HepG2 (cell line): Measurements from ENCODE around the gene CIITA. TPM values are rescaled to one million over a fixed set of nuclear protein-coding genes. Genes with fewer than 3 reads are reported as not detected.

ENCODE experiments used
- CBX1 ChIP-seq: IDR thresholded peaks from one replicate; pipeline ENCODE4 v1.6.1; 2016; ENCODE audit warnings: antibody characterized with exemption, low read depth
- DMAP1 ChIP-seq: IDR thresholded peaks from 2 replicates; pipeline ENCODE4 v1.6.1; 2016
- ELK4 ChIP-seq: sonication (generic); formaldehyde crosslinking; IDR thresholded peaks from 2 replicates; pipeline ENCODE4 v1.9.0; 2021; ENCODE audit warnings: missing genetic modification reagents, borderline replicate concordance
- GATAD2A ChIP-seq: IDR thresholded peaks from 2 replicates; pipeline ENCODE4 v1.6.1; 2016
- GLI4 ChIP-seq: sonication (generic); formaldehyde crosslinking; IDR thresholded peaks from 2 replicates; pipeline ENCODE4 v1.5.1; 2020; ENCODE audit warnings: missing genetic modification reagents, mild to moderate bottlenecking, moderate library complexity, borderline replicate concordance
- HCFC1 ChIP-seq: fragments of 150-350 bp; IDR thresholded peaks from 2 replicates; pipeline ENCODE4 v1.6.1; 2014; ENCODE audit warnings: low read depth, low read length
- HNF4A ChIP-seq: sonication (generic); formaldehyde crosslinking; IDR thresholded peaks from 2 replicates; pipeline ENCODE4 v1.4.0; 2020; ENCODE audit warnings: missing genetic modification reagents
- HNRNPL ChIP-seq: fragments of 200-400 bp; formaldehyde crosslinking; IDR thresholded peaks from 2 replicates; pipeline ENCODE4 v1.6.1; 2017; ENCODE audit warnings: mild to moderate bottlenecking, low read depth, low read length
- HOXA3 ChIP-seq: sonication (generic); formaldehyde crosslinking; IDR thresholded peaks from 2 replicates; pipeline ENCODE4 v1.5.0; 2020; ENCODE audit warnings: missing genetic modification reagents
- KDM4B ChIP-seq: sonication (generic); formaldehyde crosslinking; IDR thresholded peaks from 2 replicates; pipeline ENCODE4 v1.4.0; 2020; ENCODE audit warnings: missing genetic modification reagents
- MEIS2 ChIP-seq: sonication (generic); formaldehyde crosslinking; IDR thresholded peaks from 2 replicates; pipeline ENCODE4 v1.9.0; 2021; ENCODE audit warnings: mild to moderate bottlenecking, missing genetic modification reagents
- MXI1 ChIP-seq: IDR thresholded peaks from 3 replicates; pipeline ENCODE4 v1.6.1; 2012; ENCODE audit warnings: low read depth, low read length, inconsistent platforms, borderline replicate concordance
- PRPF4 ChIP-seq: fragments of 200-400 bp; formaldehyde crosslinking; IDR thresholded peaks from 2 replicates; pipeline ENCODE4 v1.6.1; 2016; ENCODE audit warnings: low read length, low read depth; ENCODE audit not compliant: poor library complexity, severe bottlenecking
- RCOR2 ChIP-seq: IDR thresholded peaks from 2 replicates; pipeline ENCODE4 v1.6.1; 2016; ENCODE audit warnings: missing biosample characterization, missing genetic modification reagents
- SAFB2 ChIP-seq: sonication (generic); formaldehyde crosslinking; IDR thresholded peaks from 2 replicates; pipeline ENCODE4 v1.5.1; 2020; ENCODE audit warnings: missing genetic modification reagents, low read depth, mild to moderate bottlenecking, borderline replicate concordance
- SALL1 ChIP-seq: sonication (generic); formaldehyde crosslinking; IDR thresholded peaks from 2 replicates; pipeline ENCODE4 v1.8.0; 2022; ENCODE audit warnings: mild to moderate bottlenecking, missing genetic modification reagents
- SIN3B ChIP-seq: fragments of 150-350 bp; IDR thresholded peaks from 2 replicates; pipeline ENCODE4 v1.6.1; 2014; ENCODE audit warnings: low read length
- SIX4 ChIP-seq: sonication (generic); formaldehyde crosslinking; IDR thresholded peaks from 2 replicates; pipeline ENCODE4 v1.4.0; 2020; ENCODE audit warnings: missing genetic modification reagents
- SMC3 ChIP-seq: IDR thresholded peaks from 2 replicates; pipeline ENCODE4 v1.6.1; 2011; ENCODE audit warnings: low read length, improper control_type of control experiment
- SOX6 ChIP-seq, 2 experiments: fragments of 450-650 bp in 1 of 2; sonication (generic) in 1 of 2; formaldehyde crosslinking in 1 of 2; IDR thresholded peaks; 2 replicates each; pipeline versions ENCODE4 v1.4.0 to v1.6.1; 2017 to 2020; ENCODE audit warnings: antibody characterized with exemption in 1 of 2, mild to moderate bottlenecking in 1 of 2, missing genetic modification reagents in 1 of 2
- XRCC5 ChIP-seq: fragments of 200-400 bp; formaldehyde crosslinking; optimal IDR thresholded peaks from 2 replicates; pipeline ENCODE3; 2017; ENCODE audit warnings: mild to moderate bottlenecking, low read length
- ZBTB26 ChIP-seq: IDR thresholded peaks from 2 replicates; pipeline ENCODE4 v1.6.1; 2016; ENCODE audit warnings: missing compliant biosample characterization, missing genetic modification reagents, borderline replicate concordance
- ZBTB7B ChIP-seq: sonication (generic); formaldehyde crosslinking; IDR thresholded peaks from 2 replicates; pipeline ENCODE4 v1.4.0; 2020; ENCODE audit warnings: missing genetic modification reagents
- ZNF24 ChIP-seq: fragments of 450-650 bp; IDR thresholded peaks from 2 replicates; pipeline ENCODE4 v1.6.1; 2017; ENCODE audit warnings: antibody characterized with exemption, mild to moderate bottlenecking
- polyA plus RNA-seq, 8 experiments: library from polyadenylated mRNA; depleted of rRNA in 3 of 8; stranded (reverse) in 7 of 8; unstranded in 1 of 8; fragments of >200 nt; fragmentation: Illumina TruSeq in 4 of 8; extraction: Trizol in 4 of 8; gene quantifications; 2 replicates each; pipeline versions ENCODE4 v1.2.1 to v1.2.3, GENCODE V29; 2011 to 2016; ENCODE audit warnings: low read depth in 4 of 8, missing spikeins in 1 of 8, mixed read lengths in 1 of 8; ENCODE audit not compliant: insufficient read depth in 1 of 8
- total RNA-seq, 5 experiments: library from RNA; depleted of rRNA; stranded (reverse); fragments of >200 nt; fragmentation: Illumina TruSeq; extraction: Trizol; gene quantifications; 2 replicates each; pipeline ENCODE4 v1.2.3, GENCODE V29; 2016; ENCODE audit warnings: low read depth in 1 of 5
- TF ChIP-seq, protein P1 (sequence below): fragments of 450-650 bp; IDR thresholded peaks from 2 replicates; pipeline ENCODE4 v1.6.1; 2017
- TF ChIP-seq, protein P2 (sequence below): sonication (generic); formaldehyde crosslinking; IDR thresholded peaks from 2 replicates; pipeline ENCODE4 v1.4.0; 2020; ENCODE audit warnings: missing genetic modification reagents

CIITA gene
- total and polyA plus RNA-seq, 2 of the 13 experiments (the other 11 are each of a cell fraction or from before 2014, with no cell fraction given): 0.08 to 0.09 TPM

- TF ChIP-seq XRCC5 (peak; percentile 10), RCOR2 (CRISPR knock-in tag) (no peak), MXI1 (peak; percentile 32; the same call in 1 of the 3 replicates), ZNF24 (peak; percentile 45; the same call in 1 of the 2 replicates), SOX6 (IDR thresholded peaks at IDR 0.05) (no peak), SOX6 (CRISPR knock-in tag; IDR thresholded peaks at IDR 0.05) (peak; percentile 14; the same call in 1 of the 2 replicates), HOXA3 (CRISPR knock-in tag) (peak; percentile 71), CBX1 (no peak), HCFC1 (no peak; the same call in 1 of the 2 replicates), ELK4 (CRISPR knock-in tag) (no peak), SMC3 (0 out of 2 replicates have a peak, but pooled peaks have one; percentile 13), PRPF4 (peak; percentile 20), ZBTB26 (CRISPR knock-in tag) (no peak), GLI4 (CRISPR knock-in tag) (0 out of 2 replicates have a peak, but pooled peaks have one; percentile 40), SALL1 (CRISPR knock-in tag) (0 out of 2 replicates have a peak, but pooled peaks have one; percentile 16), SIN3B (no peak), DMAP1 (no peak; the same call in 1 of the 2 replicates), MEIS2 (CRISPR knock-in tag) (0 out of 2 replicates have a peak, but pooled peaks have one; percentile 48), GATAD2A (peak; percentile 37; the same call in 1 of the 2 replicates), SIX4 (CRISPR knock-in tag) (0 out of 2 replicates have a peak, but pooled peaks have one; percentile 15), ZBTB7B (peak; percentile 39; the same call in 1 of the 2 replicates), SAFB2 (0 out of 2 replicates have a peak, but pooled peaks have one; percentile 41), KDM4B (no peak), HNF4A (CRISPR knock-in tag) (peak; percentile 91), HNRNPL (no peak)
- TF ChIP-seq, protein P1, sequence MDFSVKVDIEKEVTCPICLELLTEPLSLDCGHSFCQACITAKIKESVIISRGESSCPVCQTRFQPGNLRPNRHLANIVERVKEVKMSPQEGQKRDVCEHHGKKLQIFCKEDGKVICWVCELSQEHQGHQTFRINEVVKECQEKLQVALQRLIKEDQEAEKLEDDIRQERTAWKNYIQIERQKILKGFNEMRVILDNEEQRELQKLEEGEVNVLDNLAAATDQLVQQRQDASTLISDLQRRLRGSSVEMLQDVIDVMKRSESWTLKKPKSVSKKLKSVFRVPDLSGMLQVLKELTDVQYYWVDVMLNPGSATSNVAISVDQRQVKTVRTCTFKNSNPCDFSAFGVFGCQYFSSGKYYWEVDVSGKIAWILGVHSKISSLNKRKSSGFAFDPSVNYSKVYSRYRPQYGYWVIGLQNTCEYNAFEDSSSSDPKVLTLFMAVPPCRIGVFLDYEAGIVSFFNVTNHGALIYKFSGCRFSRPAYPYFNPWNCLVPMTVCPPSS: no peak
- TF ChIP-seq, protein P2, sequence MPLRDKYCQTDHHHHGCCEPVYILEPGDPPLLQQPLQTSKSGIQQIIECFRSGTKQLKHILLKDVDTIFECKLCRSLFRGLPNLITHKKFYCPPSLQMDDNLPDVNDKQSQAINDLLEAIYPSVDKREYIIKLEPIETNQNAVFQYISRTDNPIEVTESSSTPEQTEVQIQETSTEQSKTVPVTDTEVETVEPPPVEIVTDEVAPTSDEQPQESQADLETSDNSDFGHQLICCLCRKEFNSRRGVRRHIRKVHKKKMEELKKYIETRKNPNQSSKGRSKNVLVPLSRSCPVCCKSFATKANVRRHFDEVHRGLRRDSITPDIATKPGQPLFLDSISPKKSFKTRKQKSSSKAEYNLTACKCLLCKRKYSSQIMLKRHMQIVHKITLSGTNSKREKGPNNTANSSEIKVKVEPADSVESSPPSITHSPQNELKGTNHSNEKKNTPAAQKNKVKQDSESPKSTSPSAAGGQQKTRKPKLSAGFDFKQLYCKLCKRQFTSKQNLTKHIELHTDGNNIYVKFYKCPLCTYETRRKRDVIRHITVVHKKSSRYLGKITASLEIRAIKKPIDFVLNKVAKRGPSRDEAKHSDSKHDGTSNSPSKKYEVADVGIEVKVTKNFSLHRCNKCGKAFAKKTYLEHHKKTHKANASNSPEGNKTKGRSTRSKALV (CRISPR knock-in tag): no peak
Observed at GRCh38 chr16:10938796-10939648, 62.0 kb downstream of the CIITA start (continued).
